ENCODE measurements around the gene ADRB2.
"Not testable (repeated sequence)": the region's sequence is repeated elsewhere in the genome, so short reads cannot be mapped to it uniquely, and the experiment has no call there.

ADRB2 gene

DNA sequence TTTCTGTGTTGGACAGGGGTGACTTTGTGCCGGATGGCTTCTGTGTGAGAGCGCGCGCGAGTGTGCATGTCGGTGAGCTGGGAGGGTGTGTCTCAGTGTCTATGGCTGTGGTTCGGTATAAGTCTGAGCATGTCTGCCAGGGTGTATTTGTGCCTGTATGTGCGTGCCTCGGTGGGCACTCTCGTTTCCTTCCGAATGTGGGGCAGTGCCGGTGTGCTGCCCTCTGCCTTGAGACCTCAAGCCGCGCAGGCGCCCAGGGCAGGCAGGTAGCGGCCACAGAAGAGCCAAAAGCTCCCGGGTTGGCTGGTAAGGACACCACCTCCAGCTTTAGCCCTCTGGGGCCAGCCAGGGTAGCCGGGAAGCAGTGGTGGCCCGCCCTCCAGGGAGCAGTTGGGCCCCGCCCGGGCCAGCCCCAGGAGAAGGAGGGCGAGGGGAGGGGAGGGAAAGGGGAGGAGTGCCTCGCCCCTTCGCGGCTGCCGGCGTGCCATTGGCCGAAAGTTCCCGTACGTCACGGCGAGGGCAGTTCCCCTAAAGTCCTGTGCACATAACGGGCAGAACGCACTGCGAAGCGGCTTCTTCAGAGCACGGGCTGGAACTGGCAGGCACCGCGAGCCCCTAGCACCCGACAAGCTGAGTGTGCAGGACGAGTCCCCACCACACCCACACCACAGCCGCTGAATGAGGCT lies at the start of gene ADRB2:
ADRB2 (plus strand) TSS at position 559 of the 686 bp plus-strand sequence. CDS start 221 bp downstream, outside the sequence.
- DNase-seq = peak; percentile 94

DNA sequence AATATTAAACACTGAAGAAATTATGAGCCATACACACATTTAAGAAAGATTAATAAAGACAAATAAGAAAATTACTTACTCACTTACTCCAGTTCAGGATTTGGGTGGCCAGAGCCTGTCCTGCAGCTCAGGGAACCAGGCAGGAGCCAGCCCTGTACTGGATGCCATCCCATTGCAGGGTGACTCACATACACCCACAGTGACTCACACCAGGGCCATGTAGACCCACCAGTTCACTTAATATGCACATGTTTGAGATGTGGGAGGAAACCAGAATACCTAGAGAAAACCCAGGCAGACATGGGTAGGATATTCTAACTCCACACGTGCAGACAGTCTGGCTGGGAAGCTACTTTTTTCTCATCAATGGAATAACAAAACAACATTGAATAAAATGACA lies 49.6 kb upstream of the ADRB2 start:
- peak; percentile 79 for DNase-seq

DNA sequence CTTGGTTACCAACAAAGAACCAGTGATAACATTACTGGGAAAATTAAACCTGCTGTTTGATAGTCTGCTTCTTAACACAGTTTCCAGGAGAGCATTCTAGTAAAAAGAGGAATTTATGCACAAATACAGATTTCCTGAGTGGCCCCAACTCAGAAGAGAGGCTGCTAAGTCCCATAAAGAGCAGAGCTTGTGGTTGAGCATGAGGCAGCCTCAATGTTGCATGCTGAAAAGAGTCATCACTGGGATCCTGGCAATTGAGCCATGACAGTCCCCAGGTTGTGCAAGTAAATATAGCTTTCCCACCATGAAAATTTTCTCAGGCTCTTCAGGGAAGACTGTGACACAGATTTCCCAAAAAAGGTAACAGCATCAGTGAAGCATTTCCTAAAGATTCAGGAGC lies 47.5 kb upstream of the ADRB2 start:
- DNase-seq = no peak

DNA sequence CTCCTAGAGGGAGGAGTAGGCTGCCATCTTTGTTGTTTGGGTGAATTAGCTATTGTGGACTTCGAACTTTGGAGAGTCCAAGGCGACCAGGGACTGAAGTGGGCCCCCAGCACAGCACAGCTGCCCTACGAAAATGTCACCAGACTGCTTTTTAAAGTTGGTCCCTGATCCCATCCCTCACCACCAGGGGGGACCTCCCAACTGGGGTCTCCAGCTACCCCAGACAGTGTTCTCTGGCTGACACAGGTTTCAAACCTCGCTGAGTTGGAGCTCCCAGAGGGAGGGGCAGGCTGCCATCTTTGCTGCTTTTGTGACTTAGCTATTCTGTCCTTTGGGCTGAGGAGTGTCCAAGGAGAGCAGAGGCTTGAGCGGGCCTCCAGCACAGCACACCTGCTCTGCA lies 45.7 kb upstream of the ADRB2 start:
- DNase-seq = no peak

DNA sequence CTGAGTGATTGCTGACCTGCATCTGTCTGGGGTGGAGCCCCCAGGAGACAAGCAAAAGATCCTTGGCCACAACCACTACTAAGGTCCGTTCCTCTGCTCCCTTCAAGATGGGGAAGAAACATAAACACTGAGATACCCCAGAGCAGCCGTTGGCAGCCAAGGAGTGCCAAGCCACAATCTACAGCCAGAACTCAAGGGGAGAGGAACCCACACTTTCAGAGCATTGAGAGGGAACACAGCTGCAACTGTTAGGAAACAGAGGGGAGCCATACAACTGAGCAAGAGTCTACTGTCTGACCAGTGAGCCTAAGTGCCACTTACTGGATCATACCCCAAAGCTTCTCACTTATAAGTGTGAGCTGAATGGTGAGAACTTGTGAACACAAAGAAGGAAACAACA lies 44.6 kb upstream of the ADRB2 start:
- no peak for DNase-seq

DNA sequence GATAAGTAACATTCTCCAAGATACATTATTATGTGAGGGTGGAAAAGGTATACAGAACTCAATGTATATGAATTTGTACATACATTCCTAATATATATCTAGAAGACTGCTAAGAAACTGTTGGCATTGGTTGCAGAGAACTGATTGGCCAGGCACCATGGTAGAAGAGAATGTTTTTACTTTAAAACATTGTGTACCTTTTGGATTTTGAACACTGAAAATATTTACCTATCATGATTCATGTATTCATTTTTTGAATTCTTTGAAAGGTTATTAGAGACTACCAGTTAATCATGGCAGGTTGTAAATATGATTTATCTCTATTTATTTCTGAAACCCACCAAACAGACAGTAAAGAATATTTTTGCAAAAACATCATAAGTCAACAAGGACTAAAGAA lies 41.2 kb upstream of the ADRB2 start:
- no peak for DNase-seq

DNA sequence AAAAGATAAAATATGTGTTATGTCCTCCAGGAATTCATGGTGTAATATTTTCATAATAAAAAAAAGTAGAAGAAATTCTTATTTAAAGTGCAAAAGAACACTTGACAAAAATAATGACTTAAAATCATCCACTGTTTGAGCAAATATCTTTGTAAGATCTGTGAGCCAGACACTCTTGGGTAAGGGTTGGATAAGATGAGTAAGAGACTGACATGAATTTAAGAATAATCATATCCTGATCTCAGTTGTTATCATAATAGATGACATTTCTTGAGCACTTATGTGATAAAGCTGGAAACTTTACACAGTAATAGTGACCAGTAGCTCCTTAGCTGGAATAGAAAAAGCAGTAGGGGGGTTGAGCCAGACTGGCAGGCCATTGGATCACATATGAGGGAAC lies 40.0 kb upstream of the ADRB2 start:
- DNase-seq = no peak

DNA sequence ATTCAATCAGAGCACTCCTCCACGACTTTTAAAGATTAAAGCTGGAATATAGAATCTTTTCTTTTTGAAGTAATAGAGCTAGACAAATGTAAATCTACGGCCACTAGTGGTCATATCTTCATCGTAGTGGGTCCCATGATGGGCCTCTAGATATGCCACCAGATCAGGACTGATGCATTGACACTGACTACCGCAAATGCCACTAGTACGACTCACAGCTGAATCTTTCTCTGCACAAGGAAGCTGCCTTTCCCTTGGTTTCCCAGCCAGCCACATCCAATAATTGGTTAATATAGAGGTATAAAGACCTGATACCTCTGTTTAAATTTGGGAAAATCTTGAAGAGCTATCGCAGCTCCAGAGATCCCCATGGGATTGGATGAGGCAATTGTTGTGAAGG lies 37.8 kb upstream of the ADRB2 start:
- DNase-seq = no peak

DNA sequence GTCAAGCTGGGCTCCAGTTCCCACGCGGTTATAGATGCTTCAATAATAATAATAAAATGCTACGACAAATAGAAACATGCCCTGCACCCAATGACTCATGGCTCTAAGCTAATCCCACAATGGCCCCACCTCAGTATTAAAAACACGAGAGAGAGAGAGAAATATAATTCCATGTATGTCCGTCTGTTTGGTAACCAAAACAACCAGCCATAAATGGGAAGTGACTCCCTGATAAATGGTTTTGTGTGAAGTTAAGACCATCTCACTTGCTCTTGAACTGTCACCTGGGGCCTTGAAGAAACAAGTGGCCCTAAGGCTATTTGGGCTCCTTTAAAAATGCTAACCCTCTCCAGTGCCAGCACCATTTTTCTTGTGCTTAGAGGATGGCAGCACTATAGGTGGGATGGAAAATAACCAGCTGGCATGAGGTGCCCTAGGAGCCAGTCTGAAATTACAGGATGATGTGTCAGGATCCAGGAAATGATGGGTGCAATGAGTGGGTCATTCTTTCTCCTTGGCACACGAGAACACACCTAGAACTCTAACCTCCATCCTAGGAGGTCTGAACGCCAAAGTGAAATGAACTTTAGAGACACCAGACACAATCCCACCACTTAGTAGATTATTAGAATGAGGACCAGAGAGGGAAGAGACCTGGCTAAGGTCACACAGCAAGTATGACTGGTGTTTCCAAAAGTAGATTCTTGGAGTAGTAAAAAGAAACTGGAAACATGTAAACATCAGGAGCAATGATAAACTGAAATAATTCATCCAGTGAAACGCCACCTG lies 35.7 kb upstream of the ADRB2 start:
- no peak for DNase-seq

DNA sequence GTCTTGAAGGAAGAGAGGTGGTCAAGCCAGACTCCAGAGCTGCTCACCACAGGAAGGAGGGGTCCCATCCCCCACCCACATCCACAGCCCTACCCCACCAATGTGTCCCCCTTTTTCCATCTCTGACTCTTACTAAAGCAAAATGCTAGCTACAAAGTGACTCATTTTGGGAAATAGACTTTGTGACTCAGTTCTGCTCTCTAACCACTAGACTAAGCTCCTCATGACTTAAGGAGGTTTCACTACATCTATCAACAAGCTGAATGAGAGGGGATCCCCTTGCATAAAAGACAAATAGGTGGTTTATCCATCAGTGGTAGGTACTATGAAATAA lies 35.1 kb upstream of the ADRB2 start:
- DNase-seq = peak; percentile 75

DNA sequence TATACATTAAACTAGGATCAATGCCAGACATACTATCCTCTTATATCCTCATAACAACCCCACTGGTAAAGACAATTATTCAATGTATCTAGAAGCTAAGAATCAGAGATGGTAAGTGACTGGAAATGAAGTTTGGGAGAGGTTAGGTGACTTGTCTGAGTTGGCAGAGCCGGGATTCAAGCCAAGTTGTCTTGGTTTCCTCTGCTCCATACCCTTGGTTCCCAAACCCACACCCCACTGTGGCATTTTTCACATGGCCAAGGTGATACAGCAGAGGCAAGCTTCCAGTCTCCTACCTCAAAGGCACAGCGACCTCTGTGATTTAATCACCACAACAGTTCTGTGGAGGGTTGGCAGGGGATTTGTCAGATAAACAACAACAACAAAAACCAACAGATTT lies 34.7 kb upstream of the ADRB2 start:
- no peak for DNase-seq

DNA sequence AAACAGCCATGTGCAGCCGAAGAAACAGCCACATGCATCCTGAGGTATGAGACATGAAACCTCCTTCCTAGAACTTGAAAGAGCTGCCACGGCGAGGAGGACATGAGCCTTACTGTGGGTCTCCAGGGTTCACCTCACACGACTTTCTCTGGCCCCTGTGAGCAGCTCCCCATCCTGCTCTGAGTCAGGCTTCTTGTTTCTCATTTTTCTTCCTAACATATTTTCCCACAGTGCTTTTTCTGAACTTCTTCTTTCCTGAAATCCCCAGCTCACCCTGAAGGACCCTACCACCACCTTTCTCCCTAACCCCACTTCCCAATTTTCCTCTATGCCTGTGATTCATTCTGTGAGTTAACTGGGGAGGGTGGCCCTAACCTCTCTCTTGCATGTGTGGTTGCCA lies 33.7 kb upstream of the ADRB2 start:
- DNase-seq = no peak

DNA sequence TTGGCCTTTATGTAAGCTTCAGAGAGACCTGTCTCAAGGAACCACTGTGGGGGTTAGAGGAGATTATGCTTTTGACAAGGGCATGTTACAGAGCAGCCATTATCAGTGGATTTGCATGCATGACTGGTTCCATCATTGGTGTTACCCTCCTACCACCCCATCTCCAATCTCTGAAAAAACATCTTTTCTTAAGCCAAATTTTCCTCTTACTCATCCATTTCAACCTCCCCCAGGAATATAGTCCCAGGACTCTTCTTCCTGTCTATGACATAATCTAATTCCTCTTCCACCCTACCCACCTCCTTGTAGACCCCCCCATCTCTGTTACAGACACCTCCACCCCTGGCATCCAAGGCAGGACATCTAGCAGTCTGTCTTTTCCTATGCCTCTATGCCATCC lies 33.1 kb upstream of the ADRB2 start:
- no peak for DNase-seq

DNA sequence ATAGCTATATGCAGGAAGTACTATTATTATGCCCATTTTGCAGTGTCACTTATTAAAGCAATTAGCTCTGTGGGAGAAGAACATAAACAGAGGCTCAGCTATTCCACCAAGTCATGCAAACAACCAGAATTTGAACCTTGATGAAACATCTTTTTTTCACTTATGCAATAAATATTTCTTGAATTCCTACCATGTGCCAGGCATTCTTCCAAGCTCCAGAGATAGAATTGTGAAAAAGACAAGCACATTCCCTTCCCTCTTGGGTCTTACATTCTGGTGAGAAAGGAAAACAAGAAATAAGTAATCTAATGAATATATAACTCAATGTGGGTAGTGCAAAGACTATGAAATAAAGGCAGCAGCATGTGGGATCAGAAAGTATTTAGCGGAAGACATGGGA lies 32.1 kb upstream of the ADRB2 start:
- no peak for DNase-seq

DNA sequence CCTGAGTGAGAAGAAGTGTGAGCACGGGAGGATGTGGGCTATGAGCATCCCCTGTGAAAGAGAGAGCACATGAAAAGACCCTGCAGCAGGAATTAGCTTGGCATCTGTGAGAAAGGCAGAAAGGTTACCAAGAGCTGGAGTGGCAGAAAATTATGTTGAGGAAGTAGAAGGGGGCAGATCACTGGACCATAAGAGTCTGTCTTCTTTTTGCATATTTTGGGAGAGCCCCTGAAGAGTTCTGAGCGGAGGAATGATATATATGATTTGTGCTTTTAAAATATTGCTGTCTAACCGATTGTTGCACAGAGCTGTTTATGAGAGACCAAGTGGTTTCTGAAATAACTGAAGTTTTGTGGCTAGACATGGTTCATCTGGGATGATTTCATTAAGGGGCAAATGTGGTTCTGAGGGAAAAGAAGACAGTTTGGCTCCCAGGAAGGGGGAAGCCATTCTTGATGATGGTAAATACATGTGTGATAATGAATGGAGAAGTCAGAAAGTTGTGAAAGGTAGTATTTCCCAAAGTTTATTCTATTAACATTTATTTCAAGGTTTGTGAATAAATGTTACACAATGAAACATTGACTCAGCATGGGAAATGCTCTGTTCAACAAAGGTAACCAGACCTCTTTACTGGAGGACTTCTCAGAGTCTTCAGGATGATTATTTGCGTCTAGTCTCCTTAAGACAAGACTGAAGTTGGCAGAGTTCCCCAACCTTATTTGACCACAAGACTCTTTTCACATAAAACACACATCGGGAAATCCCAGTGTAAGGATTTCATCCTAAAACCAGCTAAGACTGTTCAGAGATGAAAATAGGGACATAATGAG lies 31.5 kb upstream of the ADRB2 start:
- DNase-seq = no peak

DNA sequence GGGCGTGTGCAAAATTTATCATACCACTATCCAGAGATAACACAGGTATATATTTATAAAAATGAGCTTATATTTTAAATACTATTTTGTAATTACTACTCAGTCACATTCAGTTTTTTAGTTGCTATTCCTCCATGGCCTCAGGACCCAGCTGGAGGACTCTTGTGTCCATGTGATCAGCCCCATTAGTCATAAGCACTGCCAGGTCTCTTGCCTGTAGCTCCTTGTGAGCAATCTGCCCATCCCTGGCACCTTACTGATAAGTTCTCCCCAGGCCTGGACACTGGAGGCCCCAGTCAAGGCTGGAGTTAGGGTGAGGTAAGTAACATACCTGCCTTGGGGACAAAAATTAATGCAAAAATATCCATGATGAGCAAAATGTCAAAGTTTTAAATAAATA lies 29.5 kb upstream of the ADRB2 start:
- DNase-seq = no peak

DNA sequence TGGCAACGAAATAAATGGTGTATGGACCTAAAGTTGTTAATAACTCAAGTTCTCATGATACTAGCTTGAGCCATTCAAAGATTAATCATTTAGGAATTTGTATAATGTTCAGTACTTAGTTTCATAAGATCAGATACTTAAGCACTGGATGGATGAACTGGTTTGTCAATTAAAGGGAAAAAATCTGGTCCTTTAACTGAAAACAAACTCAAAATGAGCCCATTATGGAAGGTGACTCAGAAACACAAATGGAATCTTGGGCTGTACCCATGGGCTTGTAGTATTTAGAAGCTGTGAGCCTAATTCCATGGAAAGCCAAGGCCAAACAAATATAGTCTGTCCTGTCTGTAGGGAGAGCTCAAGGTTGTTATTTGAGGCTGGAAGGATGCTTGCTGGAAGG lies 27.6 kb upstream of the ADRB2 start:
- DNase-seq = no peak

DNA sequence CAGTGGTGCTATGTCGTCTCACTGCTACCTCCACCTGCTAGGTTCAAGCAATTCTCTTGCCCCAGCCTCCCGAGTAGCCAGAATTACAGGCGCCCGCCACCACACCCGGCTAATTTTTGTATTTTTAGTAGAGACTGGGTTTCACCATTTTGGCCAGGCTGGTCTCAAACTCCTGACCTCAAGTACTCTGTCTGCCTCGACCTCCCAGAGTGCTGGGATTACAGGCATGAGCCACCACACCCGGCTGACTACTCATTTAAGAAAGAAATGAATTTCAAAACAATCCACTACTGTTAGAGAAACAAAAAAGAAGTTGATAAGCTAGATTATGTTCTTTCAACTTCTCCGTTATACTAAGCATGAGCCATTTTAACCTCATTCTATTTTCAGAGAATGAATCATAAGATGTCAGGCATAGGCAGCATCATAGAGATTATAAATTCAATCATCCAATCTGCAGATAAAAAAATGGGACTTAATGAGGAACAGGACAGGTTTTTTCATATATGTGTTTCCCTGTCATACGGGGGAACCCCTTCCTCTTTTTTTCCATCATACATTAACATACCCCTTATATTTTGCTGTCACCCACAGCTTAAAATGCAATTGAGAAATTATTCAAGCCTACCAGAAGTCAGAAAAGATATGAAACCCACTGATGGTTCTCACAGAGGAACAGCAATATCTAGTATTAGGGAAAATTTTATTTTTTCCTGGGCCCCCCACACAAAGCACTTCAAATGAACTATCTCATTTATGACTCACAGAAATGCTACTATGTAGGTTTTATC lies 26.5 kb upstream of the ADRB2 start:
- DNase-seq = no peak

DNA sequence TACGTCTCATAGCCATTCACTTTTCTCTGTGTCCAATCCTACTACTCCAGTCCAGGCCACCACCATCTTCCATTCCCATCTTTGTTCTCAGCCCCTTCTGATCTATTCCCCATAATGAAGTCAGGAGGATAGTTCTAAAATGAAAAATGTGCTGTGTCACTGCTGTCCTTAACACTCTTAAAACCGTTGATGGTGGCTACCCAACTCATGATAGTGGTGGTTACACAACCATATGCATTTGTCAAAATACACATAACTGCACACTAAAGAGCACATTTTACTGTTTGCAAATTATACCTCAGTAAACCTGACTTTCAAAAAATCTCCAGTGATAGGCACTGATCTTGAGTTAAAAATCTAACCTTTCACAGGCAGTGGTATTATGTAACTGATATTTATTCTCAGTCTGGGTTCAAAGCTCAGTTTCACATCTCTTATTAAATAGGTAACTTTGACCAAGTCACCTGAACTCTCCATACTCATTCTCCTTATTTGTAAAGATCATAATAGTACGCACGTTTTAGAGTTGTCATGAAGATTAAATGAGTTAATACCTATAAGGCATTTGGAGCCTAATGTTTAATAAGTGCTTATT lies 24.6 kb upstream of the ADRB2 start:
- no peak for DNase-seq

DNA sequence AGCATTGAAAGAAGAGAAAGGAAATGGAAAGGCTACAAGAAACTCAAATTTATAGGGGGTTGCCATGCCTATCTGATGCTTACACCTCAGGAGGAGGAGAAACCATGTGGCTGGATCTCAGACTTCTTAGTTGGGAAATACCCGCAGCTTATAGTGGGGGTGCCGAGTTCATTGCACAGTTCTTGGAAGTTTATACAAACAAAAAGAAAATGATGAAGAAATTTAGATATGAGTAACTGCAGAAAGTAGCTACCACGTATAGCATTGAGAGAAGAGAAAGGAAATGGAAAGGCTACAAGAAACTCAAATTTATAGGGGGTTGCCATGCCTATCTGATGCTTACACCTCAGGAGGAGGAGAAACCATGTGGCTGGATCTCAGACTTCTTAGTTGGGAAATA lies 23.0 kb upstream of the ADRB2 start:
- not testable (repeated sequence) for DNase-seq

DNA sequence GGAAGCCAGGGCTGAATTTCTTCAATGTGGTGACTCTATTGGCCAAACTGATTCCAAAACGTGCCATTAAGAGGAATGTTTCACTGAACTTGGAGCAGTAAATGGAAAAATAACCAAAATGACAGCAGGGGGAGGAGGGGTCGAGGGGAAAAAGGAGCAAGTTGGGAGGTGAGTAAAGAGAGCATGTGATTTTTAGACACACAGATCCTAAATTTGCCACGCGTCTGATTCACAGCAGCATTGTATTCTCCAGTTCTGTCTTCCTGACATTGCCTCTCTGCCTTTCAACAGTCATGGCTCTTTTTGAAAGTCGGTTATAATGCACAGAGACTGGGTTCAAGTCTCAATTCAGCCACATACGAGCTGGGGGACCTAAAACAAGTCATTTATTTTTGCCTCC lies 22.0 kb upstream of the ADRB2 start:
- DNase-seq = no peak

Data from HCEC 1CT (cell line).